Trophoblast cell (in vitro differentiated cells and primary cell): ENCODE measurements around the gene NUCKS1.

Source experiments
- DNase-seq, 2 donors: peaks; one replicate each; pipeline ENCODE4 v3.0.0-alpha.2; 2016
- H2AFZ ChIP-seq: 2 replicates; pipeline ENCODE4 v1.6.1; 2013; ENCODE audit warnings: low read length, moderate library complexity, mild to moderate bottlenecking; ENCODE audit not compliant: insufficient read depth, poor library complexity
- H2AK5ac ChIP-seq: 2 replicates; pipeline ENCODE4 v1.6.1; 2013; ENCODE audit warnings: mild to moderate bottlenecking, low read length
- H2BK120ac ChIP-seq: 2 replicates; pipeline ENCODE4 v1.6.1; 2013; ENCODE audit warnings: low read length, mild to moderate bottlenecking, moderate library complexity; ENCODE audit not compliant: insufficient read depth, poor library complexity
- H2BK12ac ChIP-seq: 2 replicates; pipeline ENCODE4 v1.6.1; 2013; ENCODE audit warnings: mild to moderate bottlenecking, low read length, moderate library complexity
- H2BK5ac ChIP-seq: 2 replicates; pipeline ENCODE4 v1.6.1; 2013; ENCODE audit warnings: low read length, low read depth, moderate library complexity, mild to moderate bottlenecking; ENCODE audit not compliant: poor library complexity
- H3K14ac ChIP-seq: 2 replicates; pipeline ENCODE4 v1.6.1; 2013; ENCODE audit warnings: mild to moderate bottlenecking, low read length
- H3K18ac ChIP-seq: 2 replicates; pipeline ENCODE4 v1.6.1; 2013; ENCODE audit warnings: mild to moderate bottlenecking, low read length
- H3K23ac ChIP-seq: 2 replicates; pipeline ENCODE4 v1.6.1; 2013; ENCODE audit warnings: low read length
- H3K27ac ChIP-seq: 2 replicates; pipeline ENCODE4 v1.5.1; 2013; ENCODE audit warnings: low read depth, mild to moderate bottlenecking, inconsistent platforms, low read length, moderate library complexity
- H3K27me3 ChIP-seq: 2 replicates; pipeline ENCODE4 v1.6.1; 2013; ENCODE audit warnings: inconsistent platforms, mild to moderate bottlenecking, low read length, moderate library complexity; ENCODE audit not compliant: insufficient read depth
- H3K36me3 ChIP-seq, 2 experiments: 1 replicate in 1 of 2; 2 replicates in 1 of 2; pipeline ENCODE4 v1.6.1; 2013; ENCODE audit warnings: low read length in 2 of 2, mild to moderate bottlenecking in 2 of 2, moderate library complexity in 1 of 2; ENCODE audit not compliant: insufficient read depth in 2 of 2, control insufficient read depth in 1 of 2
- H3K4ac ChIP-seq: 2 replicates; pipeline ENCODE4 v1.6.1; 2013; ENCODE audit warnings: low read depth, mild to moderate bottlenecking, low read length, moderate library complexity
- H3K4me1 ChIP-seq, 2 experiments: 1 replicate in 1 of 2; 2 replicates in 1 of 2; pipeline ENCODE4 v1.6.1; 2013; ENCODE audit warnings: low read length in 2 of 2, mild to moderate bottlenecking in 2 of 2, moderate library complexity in 1 of 2; ENCODE audit not compliant: insufficient read depth in 2 of 2, control insufficient read depth in 1 of 2
- H3K4me2 ChIP-seq: 2 replicates; pipeline ENCODE4 v1.6.1; 2013; ENCODE audit warnings: inconsistent platforms, mild to moderate bottlenecking, low read length, moderate library complexity
- H3K4me3 ChIP-seq: 2 replicates; pipeline ENCODE4 v1.5.1; 2013; ENCODE audit warnings: mild to moderate bottlenecking, low read depth, low read length, inconsistent platforms
- H3K79me1 ChIP-seq: one replicate; pipeline ENCODE4 v1.6.1; 2013; ENCODE audit warnings: low read length
- H3K79me2 ChIP-seq: 2 replicates; pipeline ENCODE4 v1.6.1; 2013; ENCODE audit warnings: low read length, mild to moderate bottlenecking; ENCODE audit not compliant: control insufficient read depth, insufficient read depth, poor library complexity
- H3K9ac ChIP-seq: 2 replicates; pipeline ENCODE4 v1.6.1; 2013; ENCODE audit warnings: mild to moderate bottlenecking, low read length
- H3K9me3 ChIP-seq: 2 replicates; pipeline ENCODE4 v1.6.1; 2013; ENCODE audit warnings: low read depth, mild to moderate bottlenecking, control low read depth, inconsistent platforms, low read length; ENCODE audit not compliant: insufficient read depth
- H4K12ac ChIP-seq: 2 replicates; pipeline ENCODE4 v1.6.1; 2013; ENCODE audit warnings: low read depth, mild to moderate bottlenecking, low read length, moderate library complexity
- H4K8ac ChIP-seq: 2 replicates; pipeline ENCODE4 v1.6.1; 2013; ENCODE audit warnings: low read depth, mild to moderate bottlenecking, low read length, moderate library complexity
- H4K91ac ChIP-seq: one replicate; pipeline ENCODE4 v1.6.1; 2013; ENCODE audit warnings: low read depth, mild to moderate bottlenecking, low read length, moderate library complexity
- WGBS: extraction: QIAGEN DNeasy Blood & Tissue Kit; methylation state at CpG from one replicate; pipeline ENCODE4 v1.1.7; 2013; ENCODE audit warnings: missing lambda C conversion rate; ENCODE audit not compliant: insufficient read length, insufficient coverage; ENCODE audit errors: extremely low coverage; 5-methylcytosine and 5-hydroxymethylcytosine counted together

The NUCKS1 gene

DNA sequence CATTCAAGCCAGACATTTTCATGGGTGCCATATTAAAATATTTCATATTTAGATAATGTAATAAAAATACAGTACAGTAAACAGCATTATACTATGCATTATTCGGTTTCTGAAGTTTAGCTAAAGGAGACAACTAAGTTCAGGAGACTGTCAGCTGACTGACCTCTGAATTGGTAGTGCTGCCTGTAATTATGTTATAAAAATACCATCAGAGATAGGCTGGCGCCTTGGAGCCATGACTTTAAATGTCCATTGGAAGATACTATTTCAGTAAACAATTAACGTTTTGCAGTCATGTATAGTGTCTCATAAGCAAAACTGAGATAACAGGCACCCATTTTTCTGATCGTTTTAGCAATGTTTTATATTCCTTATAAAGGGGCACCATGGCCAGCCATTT lies 36.6 kb upstream of the NUCKS1 start:
- Histone ChIP-seq H2BK12ac (no peak overlapping the region), H2AFZ (no peak overlapping the region), H2BK120ac (no peak overlapping the region), H3K4me2 (no peak overlapping the region), H3K4me1 (no peaks in the 10 kb centered on the region), H3K9ac (no peak overlapping the region), H3K9me3 (no peaks in the 10 kb centered on the region), H2AK5ac (no peak overlapping the region), H3K4me3 (no peak overlapping the region), H2BK5ac (no peak overlapping the region), H3K4ac (no peak overlapping the region), H3K23ac (no peak overlapping the region), H3K14ac (no peak overlapping the region), H3K36me3 (no peaks in the 10 kb centered on the region), H4K12ac (no peak overlapping the region), H3K27me3 (no peaks in the 10 kb centered on the region), H3K18ac (no peak overlapping the region), H4K91ac (no peak overlapping the region), H3K79me2 (no peaks in the 10 kb centered on the region), H4K8ac (no peak overlapping the region), H3K27ac (no peak overlapping the region), H3K79me1 (no peaks in the 10 kb centered on the region)
- no CpG with 5 or more reads among the region's 4 CpGs for WGBS
- no peak for DNase-seq

DNA sequence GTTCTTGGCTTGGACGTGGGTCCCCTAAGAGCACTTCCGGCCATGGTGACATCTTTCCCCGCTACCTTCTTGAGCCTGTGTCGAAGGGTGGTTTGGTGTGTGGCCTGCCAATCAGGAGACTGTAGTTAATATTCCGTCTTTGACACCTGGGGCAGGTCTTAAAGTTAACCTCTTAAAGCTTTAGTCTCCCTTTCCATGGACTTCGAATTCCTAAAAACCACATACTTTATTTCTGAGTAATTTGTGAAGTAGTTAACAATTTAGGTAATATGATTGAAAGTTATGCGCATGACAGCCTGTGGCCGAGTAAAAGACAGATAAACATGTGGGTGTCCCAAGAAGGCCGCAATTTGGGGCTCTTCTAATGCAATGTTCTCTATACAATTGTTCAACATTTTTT lies 35.5 kb upstream of the NUCKS1 start:
- Histone ChIP-seq H3K4me2 (no peak overlapping the region), H3K4me3 (no peak overlapping the region), H3K4ac (no peak overlapping the region), H3K27me3 (no peaks in the 10 kb centered on the region), H3K4me1 (no peaks in the 10 kb centered on the region), H3K79me2 (no peaks in the 10 kb centered on the region), H4K12ac (no peak overlapping the region), H3K27ac (no peak overlapping the region), H3K14ac (no peak overlapping the region), H3K18ac (no peak overlapping the region), H3K23ac (no peak overlapping the region), H2AK5ac (no peak overlapping the region), H2BK120ac (no peak overlapping the region), H2BK12ac (no peak overlapping the region), H3K9ac (no peak overlapping the region), H2AFZ (no peak overlapping the region), H3K36me3 (no peaks in the 10 kb centered on the region), H3K79me1 (no peaks in the 10 kb centered on the region), H3K9me3 (no peaks in the 10 kb centered on the region), H2BK5ac (no peak overlapping the region), H4K91ac (no peak overlapping the region), H4K8ac (no peak overlapping the region)
- DNase-seq = no peak
- no CpG with 5 or more reads among the region's 9 CpGs for WGBS

DNA sequence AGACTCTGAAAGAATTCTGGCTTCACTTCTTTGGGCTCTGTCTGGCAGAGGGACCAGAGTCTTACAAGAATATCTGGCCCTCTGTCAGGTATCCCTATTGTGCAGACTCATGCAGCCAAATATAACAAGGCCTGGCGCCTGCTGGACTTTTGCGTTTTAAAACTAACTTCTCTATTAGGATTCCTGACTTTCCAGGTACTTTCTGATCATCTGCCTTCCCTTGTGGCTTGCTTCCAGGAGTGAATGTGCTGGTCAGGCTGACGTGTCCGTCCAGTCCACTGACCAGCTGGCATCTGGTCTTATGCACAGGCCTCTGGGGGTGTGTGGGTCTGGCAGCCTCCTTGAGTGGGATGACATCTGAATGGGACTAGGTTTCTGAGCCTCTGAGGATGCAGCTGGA lies 33.9 kb upstream of the NUCKS1 start:
- WGBS = no CpG with 5 or more reads among the region's 4 CpGs

DNA sequence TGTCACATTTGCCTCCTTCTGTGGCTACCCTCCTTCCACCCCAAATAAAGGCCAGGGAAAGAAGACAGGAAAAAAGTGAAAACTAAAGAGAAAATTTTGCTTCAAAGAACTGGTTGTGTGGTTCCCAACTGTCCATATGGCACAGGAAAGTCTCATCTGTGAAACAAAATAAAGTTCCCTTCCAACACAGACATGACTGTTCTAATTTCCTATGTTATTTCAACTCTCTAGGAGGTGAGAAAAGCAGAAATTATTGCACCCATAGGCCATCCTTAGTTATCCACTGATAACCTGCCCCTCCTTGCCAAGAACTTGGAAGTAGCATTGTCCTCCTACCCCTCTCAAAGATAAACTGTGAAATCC lies 33.4 kb upstream of the NUCKS1 start:
- H3K79me2 ChIP-seq = no peaks in the 10 kb centered on the region
- no peak overlapping the region for H4K12ac ChIP-seq
- H3K4me3 ChIP-seq = no peak overlapping the region
- no peak overlapping the region for H3K14ac ChIP-seq
- no peak for DNase-seq
- H3K27me3 ChIP-seq = no peaks in the 10 kb centered on the region
- H2AFZ ChIP-seq = no peak overlapping the region
- H3K27ac ChIP-seq = no peak overlapping the region
- H3K4ac ChIP-seq = no peak overlapping the region
- H2BK120ac ChIP-seq = no peak overlapping the region
- H3K4me1 ChIP-seq = no peaks in the 10 kb centered on the region
- H4K8ac ChIP-seq = no peak overlapping the region
- no peak overlapping the region for H2AK5ac ChIP-seq
- no peak overlapping the region for H2BK12ac ChIP-seq
- no peak overlapping the region for H3K9ac ChIP-seq
- no peak overlapping the region for H3K4me2 ChIP-seq
- no peaks in the 10 kb centered on the region for H3K36me3 ChIP-seq
- H3K79me1 ChIP-seq = no peaks in the 10 kb centered on the region
- no peak overlapping the region for H3K23ac ChIP-seq
- no peak overlapping the region for H4K91ac ChIP-seq
- no peak overlapping the region for H2BK5ac ChIP-seq
- H3K9me3 ChIP-seq = no peaks in the 10 kb centered on the region
- no peak overlapping the region for H3K18ac ChIP-seq

More for the DNA sequence above, 33.9 kb upstream of the NUCKS1 start:
- no peak overlapping the region for H3K4me3 ChIP-seq
- H3K9me3 ChIP-seq = no peaks in the 10 kb centered on the region
- no peak overlapping the region for H2BK12ac ChIP-seq
- no peak overlapping the region for H3K14ac ChIP-seq
- no peak overlapping the region for H3K9ac ChIP-seq
- no peak overlapping the region for H3K27ac ChIP-seq
- H3K36me3 ChIP-seq = no peaks in the 10 kb centered on the region
- no peak overlapping the region for H2BK5ac ChIP-seq
- no peak overlapping the region for H4K91ac ChIP-seq
- no peaks in the 10 kb centered on the region for H3K79me2 ChIP-seq
- no peaks in the 10 kb centered on the region for H3K27me3 ChIP-seq
- H4K8ac ChIP-seq = no peak overlapping the region
- H3K4me2 ChIP-seq = no peak overlapping the region
- no peak overlapping the region for H2AFZ ChIP-seq
- no peak overlapping the region for H3K4ac ChIP-seq
- H4K12ac ChIP-seq = no peak overlapping the region
- no peaks in the 10 kb centered on the region for H3K79me1 ChIP-seq
- H3K18ac ChIP-seq = no peak overlapping the region
- H2AK5ac ChIP-seq = no peak overlapping the region
- H3K23ac ChIP-seq = no peak overlapping the region
- no peak overlapping the region for H2BK120ac ChIP-seq
- no peak for DNase-seq
- H3K4me1 ChIP-seq = no peaks in the 10 kb centered on the region
